Renal pelvis (tissue), 4 donors: ENCODE results near the gene RNF186. TPM values are rescaled to one million over a fixed set of nuclear protein-coding genes. Genes with fewer than 3 reads are reported as not detected.
"Not testable (repeated sequence)": the region's sequence is repeated elsewhere in the genome, so short reads cannot be mapped to it uniquely, and the experiment has no call there.

Source experiments
- DNase-seq: peaks from one replicate; pipeline ENCODE4 v3.0.0-alpha.2; 2013
- polyA plus RNA-seq, 3 donors: library from polyadenylated mRNA; unstranded; fragments of 120-200 nt; gene quantifications; one replicate each; pipeline ENCODE4 v1.2.1, GENCODE V29; 2013; ENCODE audit not compliant: insufficient read length in 3 of 3

The RNF186 gene
- polyA plus RNA-seq, 3 donors = 0.27 to 0.51 (median 0.36) TPM

GRCh38 chr1:19828546-19828945 lies 13.5 kb upstream of the RNF186 start:
- DNase-seq = no peak

- DNase-seq = no peak
Observed at GRCh38 chr1:19825298-19825697, 10.2 kb upstream of the RNF186 start.

- DNase-seq = no peak
Observed at GRCh38 chr1:19824541-19824940, 9.5 kb upstream of the RNF186 start.

- DNase-seq = no peak
Observed at GRCh38 chr1:19824036-19824435, 9.0 kb upstream of the RNF186 start.

- no peak for DNase-seq
Observed at GRCh38 chr1:19819701-19820100, 4.6 kb upstream of the RNF186 start.

GRCh38 chr1:19818324-19818723 lies 3.2 kb upstream of the RNF186 start:
- DNase-seq = no peak

- no peak for DNase-seq
Observed at GRCh38 chr1:19817160-19817559, 2.1 kb upstream of the RNF186 start.

- not testable (repeated sequence) for DNase-seq
Observed at GRCh38 chr1:19816737-19817086, 1.6 kb upstream of the RNF186 start.

- no peak for DNase-seq
Observed at GRCh38 chr1:19815801-19816736, 986 bp upstream of the RNF186 start.

- DNase-seq = no peak
Observed at GRCh38 chr1:19814244-19814661, 830 bp downstream of the RNF186 start.

- DNase-seq = no peak
Observed at GRCh38 chr1:19813643-19813960, 1.5 kb downstream of the RNF186 start.

- no peak for DNase-seq
Observed at GRCh38 chr1:19812875-19813642, 2.0 kb downstream of the RNF186 start.

- no peak for DNase-seq
Observed at GRCh38 chr1:19811206-19811851, 3.8 kb downstream of the RNF186 start.

- no peak for DNase-seq
Observed at GRCh38 chr1:19809044-19809750, 5.9 kb downstream of the RNF186 start.

GRCh38 chr1:19808351-19808750 lies 6.7 kb downstream of the RNF186 start:
- no peak for DNase-seq

GRCh38 chr1:19804831-19805251 lies 10.2 kb downstream of the RNF186 start:
- no peak for DNase-seq

GRCh38 chr1:19802269-19802668 lies 12.8 kb downstream of the RNF186 start:
- DNase-seq = no peak

GRCh38 chr1:19800076-19800804 lies 14.8 kb downstream of the RNF186 start:
- DNase-seq = no peak

GRCh38 chr1:19799230-19800075 lies 15.6 kb downstream of the RNF186 start, which contains the start of gene TMCO4:
TMCO4 (minus strand) TSS chr1:19799916; CDS start chr1:19780758, 19,158 bp downstream.
- no peak for DNase-seq
